Activated CD8-positive, alpha-beta memory T cell treated with anti-CD3 and anti-CD28 coated beads, Interleukin-2, amount 50 U/mL, for 1 hour (primary cell): ENCODE measurements around the gene ATP6V1F.

Source experiments
- DNase-seq: peaks from one replicate; pipeline ENCODE4 v3.0.0-alpha.2; 2020; ENCODE audit errors: extremely low read depth

ATP6V1F gene

GRCh38 chr7:128835790-128836641, 26.6 kb upstream of the ATP6V1F start:
- no peak for DNase-seq

- DNase-seq, result no peak
These were observed 25.8 kb upstream of the ATP6V1F start for GRCh38 chr7:128836729-128837348.

GRCh38 chr7:128837521-128837921, 25.1 kb upstream of the ATP6V1F start:
- DNase-seq, result no peak

- DNase-seq, result no peak
These were observed 24.4 kb upstream of the ATP6V1F start for GRCh38 chr7:128838109-128838779.

GRCh38 chr7:128838981-128839731, 23.5 kb upstream of the ATP6V1F start:
- DNase-seq, result no peak

GRCh38 chr7:128839751-128840177, 22.9 kb upstream of the ATP6V1F start:
- DNase-seq, result no peak

- no peak for DNase-seq
These were observed 22.1 kb upstream of the ATP6V1F start for GRCh38 chr7:128840326-128841170.

GRCh38 chr7:128841171-128841690, 21.4 kb upstream of the ATP6V1F start:
- DNase-seq, result no peak

GRCh38 chr7:128841921-128842673, 20.6 kb upstream of the ATP6V1F start:
- DNase-seq, result no peak

- DNase-seq, result no peak
These were observed 19.7 kb upstream of the ATP6V1F start for GRCh38 chr7:128842674-128843641.

- no peak for DNase-seq
These were observed 18.6 kb upstream of the ATP6V1F start for GRCh38 chr7:128843938-128844621.

GRCh38 chr7:128844777-128845311, 17.8 kb upstream of the ATP6V1F start:
- DNase-seq, result no peak

- no peak for DNase-seq
These were observed 17.2 kb upstream of the ATP6V1F start for GRCh38 chr7:128845475-128845874.

GRCh38 chr7:128845987-128846386, 16.7 kb upstream of the ATP6V1F start:
- DNase-seq, result no peak

GRCh38 chr7:128846781-128847444, 15.7 kb upstream of the ATP6V1F start:
- DNase-seq, result no peak

- no peak for DNase-seq
These were observed 14.9 kb upstream of the ATP6V1F start for GRCh38 chr7:128847721-128848211.
